DMS53 (cell line): ENCODE results near the gene C4orf33.
"Not testable (repeated sequence)": the region's sequence is repeated elsewhere in the genome, so short reads cannot be mapped to it uniquely, and the experiment has no call there.

Source experiments
- DNase-seq: peaks from one replicate; lab custom pipeline; 2025; lab: John Stamatoyannopoulos, UW

Gene C4orf33, protein sequence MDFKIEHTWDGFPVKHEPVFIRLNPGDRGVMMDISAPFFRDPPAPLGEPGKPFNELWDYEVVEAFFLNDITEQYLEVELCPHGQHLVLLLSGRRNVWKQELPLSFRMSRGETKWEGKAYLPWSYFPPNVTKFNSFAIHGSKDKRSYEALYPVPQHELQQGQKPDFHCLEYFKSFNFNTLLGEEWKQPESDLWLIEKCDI

GRCh38 chr4:129095811-129096454, at the start of gene C4orf33:
Gene C4orf33 (plus strand): TSS chr4:129096152. CDS start chr4:129102611, 6,459 bp downstream.
- DNase-seq = peak; percentile 83

GRCh38 chr4:129059028-129059427, 36.9 kb upstream of the C4orf33 start:
- no peak for DNase-seq

GRCh38 chr4:129062580-129062979, 33.4 kb upstream of the C4orf33 start:
- DNase-seq = no peak

- DNase-seq = no peak
Measured at GRCh38 chr4:129063640-129064039, 32.3 kb upstream of the C4orf33 start.

- no peak for DNase-seq
Measured at GRCh38 chr4:129064717-129065116, 31.2 kb upstream of the C4orf33 start.

DNA sequence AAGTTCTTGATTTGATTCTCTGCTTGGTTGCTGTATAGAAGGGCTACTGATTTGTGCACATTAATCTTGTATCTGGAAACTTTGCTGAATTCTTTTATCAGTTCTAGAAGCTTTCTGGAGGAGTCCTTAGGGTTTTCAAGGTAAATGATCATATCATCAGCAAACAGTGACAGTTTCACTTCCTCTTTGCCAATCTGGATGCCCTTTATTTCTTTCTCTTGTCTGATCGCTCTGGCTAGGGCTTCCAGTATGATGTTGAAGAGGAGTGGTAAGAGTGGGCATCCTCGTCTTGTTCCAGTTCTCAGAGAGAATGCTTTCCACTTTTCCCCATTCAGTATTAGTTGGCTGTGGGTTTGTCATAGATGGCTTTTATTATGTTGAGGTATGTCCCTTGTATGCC, 26.4 kb upstream of the C4orf33 start:
- DNase-seq = not testable (repeated sequence)

DNA sequence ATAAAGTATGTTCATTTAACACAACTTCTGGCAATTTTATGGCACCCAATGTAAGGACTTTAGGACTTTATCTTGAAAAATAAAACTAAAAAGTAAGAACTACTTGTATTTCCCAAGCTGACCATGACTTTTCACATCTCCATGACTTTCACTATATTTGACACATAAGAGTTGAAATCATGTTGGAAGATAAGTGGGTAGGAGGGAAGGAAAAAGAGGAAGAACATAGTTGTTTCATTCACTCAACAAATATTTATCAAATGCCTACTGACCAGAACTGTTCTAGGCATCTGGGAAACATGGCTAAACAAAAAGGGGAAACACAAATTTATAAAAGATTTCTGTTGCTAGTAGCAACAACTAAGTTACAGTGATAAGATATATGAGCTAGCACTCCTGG, 18.6 kb upstream of the C4orf33 start:
- no peak for DNase-seq

DNA sequence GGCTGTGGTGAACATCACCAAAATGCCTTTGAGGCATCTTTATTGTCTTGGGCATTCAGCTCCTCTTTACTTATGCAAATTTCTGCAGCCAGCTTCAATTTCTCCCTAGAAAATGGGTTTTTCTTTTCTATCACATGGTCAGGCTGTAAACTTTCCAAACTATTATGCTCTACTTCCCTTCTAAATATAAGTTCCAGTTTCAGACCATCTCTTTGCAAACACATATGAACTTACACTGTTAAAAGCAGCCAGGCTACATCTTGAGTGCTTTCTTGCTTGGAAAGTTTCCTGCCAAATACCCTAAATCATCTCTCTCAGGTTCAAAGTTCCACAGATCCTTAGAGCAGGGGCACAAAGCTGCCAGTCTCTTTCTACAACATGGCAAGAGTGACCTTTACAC, 15.8 kb upstream of the C4orf33 start:
- no peak for DNase-seq

- no peak for DNase-seq
Measured at GRCh38 chr4:129082302-129082701, 13.7 kb upstream of the C4orf33 start.

GRCh38 chr4:129085472-129085871, 10.5 kb upstream of the C4orf33 start:
- no peak for DNase-seq

DNA sequence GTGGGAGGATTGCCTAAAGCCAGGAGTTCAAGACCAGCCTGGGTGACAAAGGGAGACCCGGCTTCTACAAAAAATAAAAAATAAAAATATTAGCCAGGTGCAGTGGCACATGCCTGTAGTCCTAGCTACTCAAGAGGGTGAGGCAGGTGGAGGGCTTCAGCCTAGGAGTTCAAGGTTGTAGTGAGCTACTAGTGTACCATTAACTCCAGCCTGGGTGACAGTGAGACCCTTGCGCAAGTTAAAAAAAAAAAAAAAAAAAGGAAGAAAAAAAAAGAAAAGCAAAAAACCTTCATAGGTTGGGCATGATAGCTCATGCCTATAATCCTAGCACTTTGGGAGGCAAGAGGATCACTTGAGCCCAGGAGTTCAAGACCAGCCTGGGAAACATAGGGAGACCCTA, 8.4 kb upstream of the C4orf33 start:
- DNase-seq = no peak

DNA sequence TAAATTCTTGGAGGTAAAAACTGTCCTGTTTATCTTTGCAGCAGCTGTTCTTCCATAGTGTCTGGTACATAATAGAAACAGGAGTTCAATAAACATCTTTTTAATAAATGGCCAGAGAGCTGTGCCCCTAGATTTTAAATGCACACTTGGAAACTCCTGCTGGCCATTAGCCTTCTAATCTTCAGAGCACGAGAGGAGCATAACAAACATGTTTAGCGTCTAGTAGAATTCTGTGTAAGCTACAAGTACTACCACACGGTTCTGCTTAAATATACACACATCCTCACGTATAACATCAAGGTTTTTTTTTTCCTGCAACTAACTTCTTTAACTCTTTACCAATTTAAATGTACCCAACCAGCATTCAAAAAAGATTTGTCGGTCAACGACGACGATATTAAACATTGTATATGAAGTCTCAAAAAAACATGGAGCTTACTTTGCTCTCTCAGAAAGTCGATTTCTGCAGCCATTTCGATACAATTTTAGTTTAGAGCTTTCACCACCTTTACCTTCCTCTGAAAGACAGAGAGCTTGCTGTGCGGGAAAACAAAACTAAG, 3.2 kb upstream of the C4orf33 start:
- DNase-seq = peak; percentile 28

- DNase-seq = peak; percentile 98
Measured at GRCh38 chr4:129093191-129093920, 2.6 kb upstream of the C4orf33 start, which contains the start of gene SCLT1. Gene SCLT1 (minus strand): TSS chr4:129093539. CDS start chr4:129093103, 436 bp downstream.

GRCh38 chr4:129094347-129094746, 1.6 kb upstream of the C4orf33 start:
- DNase-seq = peak; percentile 5

- DNase-seq = no peak
Measured at GRCh38 chr4:129098531-129099001, 2.6 kb downstream of the C4orf33 start.

GRCh38 chr4:129109965-129110824, 14.2 kb downstream of the C4orf33 start:
- DNase-seq = no peak

DNA sequence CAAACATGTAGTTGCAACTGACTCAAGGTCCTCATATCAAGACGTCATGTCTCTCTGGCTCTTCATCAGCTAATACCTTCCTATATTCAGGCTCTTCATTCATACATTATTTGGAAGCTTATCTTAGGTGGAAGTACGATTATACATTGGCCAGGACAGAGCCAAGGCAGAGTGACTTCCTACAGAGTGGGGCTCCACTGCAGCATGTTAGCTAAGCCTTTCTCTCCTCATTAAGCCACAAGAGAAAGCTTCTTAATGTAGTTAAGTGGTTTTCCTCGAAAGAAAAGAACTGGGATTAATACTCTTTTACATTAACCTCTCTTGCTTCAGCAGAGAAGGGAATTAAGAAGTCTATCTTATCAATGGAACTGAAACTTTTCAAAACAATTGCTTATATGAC, 15.0 kb downstream of the C4orf33 start:
- DNase-seq = no peak

DNA sequence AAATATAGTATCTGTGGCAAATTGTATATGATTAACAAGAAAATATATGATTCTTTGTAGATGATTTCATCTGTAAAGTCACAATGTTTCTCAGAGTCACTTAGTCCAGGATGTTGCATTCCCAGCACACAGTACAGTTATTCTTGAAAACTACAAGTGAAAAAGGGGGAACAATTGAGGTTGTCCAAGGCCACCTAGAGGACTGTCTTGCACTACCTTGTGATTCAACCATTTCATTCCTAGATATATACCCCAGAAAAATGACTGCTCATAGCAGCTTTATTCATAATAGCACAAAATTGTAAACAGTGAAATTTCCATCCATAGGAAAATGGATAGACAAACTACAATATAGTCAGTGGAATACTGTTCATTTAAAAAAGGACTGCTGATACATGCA, 16.0 kb downstream of the C4orf33 start:
- no peak for DNase-seq

- no peak for DNase-seq
Measured at GRCh38 chr4:129113434-129113833, 17.5 kb downstream of the C4orf33 start.

DNA sequence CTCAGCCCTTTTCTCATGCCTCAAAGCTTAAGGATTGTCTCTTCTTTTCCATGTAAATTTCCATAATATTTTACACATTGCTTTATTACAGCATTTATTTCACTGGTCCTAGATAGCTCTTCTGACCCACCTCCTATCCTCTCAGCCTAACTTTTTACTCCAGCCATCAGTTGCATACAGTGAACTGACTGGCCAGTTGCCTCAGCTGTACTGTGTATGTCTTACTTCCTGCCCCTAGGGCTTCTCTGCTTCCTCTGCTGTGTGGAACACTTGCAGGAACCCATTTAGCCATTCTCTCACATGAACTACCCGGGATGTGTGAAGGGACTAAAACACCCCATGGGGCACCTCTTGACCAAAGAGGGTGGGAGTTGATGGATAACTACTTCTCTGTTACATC, 18.0 kb downstream of the C4orf33 start:
- no peak for DNase-seq

DNA sequence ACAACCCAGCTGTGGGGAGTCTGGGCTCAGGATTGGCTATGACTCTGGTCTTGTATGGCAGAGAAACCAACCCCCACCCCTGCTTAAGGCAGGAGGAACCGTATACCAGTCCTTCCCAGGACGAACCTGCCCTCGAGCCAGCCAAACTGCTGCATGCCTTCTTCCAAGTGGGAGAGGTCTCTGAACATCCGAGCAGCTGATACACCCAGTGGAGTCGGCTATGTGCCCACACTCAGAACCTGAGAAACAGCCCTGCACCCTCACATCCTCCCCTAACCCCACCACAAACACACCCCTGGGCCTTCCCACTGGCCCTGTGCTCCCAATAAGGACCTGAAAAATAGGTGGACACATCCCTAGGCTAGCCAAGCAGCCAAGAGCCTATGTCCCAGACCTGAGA, 21.8 kb downstream of the C4orf33 start:
- no peak for DNase-seq

GRCh38 chr4:129126614-129127013, 30.7 kb downstream of the C4orf33 start:
- not testable (repeated sequence) for DNase-seq
